ENCODE results near the gene OR2T11.
"Not testable (repeated sequence)": the region's sequence is repeated elsewhere in the genome, so short reads cannot be mapped to it uniquely, and the experiment has no call there.

Gene OR2T11

GRCh38 chr1:248634991-248635390 lies at the start of gene OR2T11:
OR2T11 (minus strand) TSS chr1:248635091; CDS start chr1:248627128, 7,963 bp downstream.
- not testable (repeated sequence) for DNase-seq

GRCh38 chr1:248681651-248682050 lies 46.8 kb upstream of the OR2T11 start:
- no peak for DNase-seq

- DNase-seq, result no peak
Measured at GRCh38 chr1:248670003-248670402, 35.1 kb upstream of the OR2T11 start.

GRCh38 chr1:248663453-248664328 lies 28.8 kb upstream of the OR2T11 start:
- not testable (repeated sequence) for DNase-seq

GRCh38 chr1:248656797-248657196 lies 21.9 kb upstream of the OR2T11 start:
- DNase-seq, result not testable (repeated sequence)

GRCh38 chr1:248655354-248655753 lies 20.5 kb upstream of the OR2T11 start, which contains the start of gene OR2T27:
OR2T27 (minus strand) TSS chr1:248655528; CDS start chr1:248650884, 4,644 bp downstream.
- DNase-seq, result not testable (repeated sequence)

GRCh38 chr1:248648770-248649536 lies 14.1 kb upstream of the OR2T11 start:
- DNase-seq, result not testable (repeated sequence)

DNA sequence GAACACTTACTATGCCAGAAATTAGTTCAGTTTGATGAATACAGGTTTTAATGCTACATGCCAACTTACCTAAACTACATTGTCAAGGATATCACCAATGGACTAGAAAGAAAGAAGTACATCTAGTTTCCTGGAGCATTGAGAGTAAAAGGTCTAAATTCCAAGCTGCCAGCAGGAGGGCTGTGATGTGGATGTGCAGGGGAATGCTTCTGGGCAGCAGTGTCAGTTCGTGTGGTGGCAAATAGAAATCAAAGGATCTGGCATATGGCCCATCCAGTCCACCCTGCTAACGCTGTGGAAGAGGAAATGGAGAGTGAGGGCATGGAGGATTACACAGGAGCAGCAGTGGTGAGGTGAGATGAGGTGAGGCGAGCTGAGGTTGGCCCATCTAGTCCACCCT lies 10.3 kb upstream of the OR2T11 start, which contains the start of gene OR2T35:
TSS of gene OR2T35 (minus strand) at position 101 of the 400 bp plus-strand sequence. CDS start 6,020 bp downstream, outside the sequence.
- not testable (repeated sequence) for DNase-seq

DNA sequence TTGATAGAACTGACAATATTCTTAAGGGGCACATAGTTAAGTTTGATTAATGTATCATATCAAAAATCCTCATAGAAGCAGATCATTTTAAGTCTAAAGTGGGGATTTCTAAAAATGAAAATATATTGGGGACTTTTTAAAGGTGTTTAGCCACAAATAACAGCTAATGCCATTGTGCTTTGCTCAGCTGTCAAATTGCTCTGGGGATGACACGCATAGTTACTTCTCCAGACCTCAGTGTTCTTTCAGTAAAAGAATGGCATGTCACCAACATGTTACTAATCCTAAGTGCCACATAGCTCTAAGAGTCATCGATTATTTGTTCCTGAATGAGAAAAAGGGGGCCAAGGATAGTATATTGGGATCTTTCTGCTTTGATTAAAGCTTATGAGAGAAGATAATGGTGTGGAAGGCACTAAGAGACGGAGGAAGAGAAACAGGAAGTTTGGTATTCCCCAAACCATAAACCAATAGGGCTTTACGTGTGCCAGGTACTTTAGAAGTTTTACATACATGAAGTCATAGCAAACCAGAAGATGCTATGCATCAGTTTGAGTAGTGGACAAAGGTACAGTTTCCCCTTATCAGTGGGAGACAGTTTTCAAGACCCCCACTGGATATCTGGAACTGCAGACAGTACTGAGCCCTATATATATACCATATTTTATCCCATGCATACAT lies 8.2 kb upstream of the OR2T11 start:
- not testable (repeated sequence) for DNase-seq

DNA sequence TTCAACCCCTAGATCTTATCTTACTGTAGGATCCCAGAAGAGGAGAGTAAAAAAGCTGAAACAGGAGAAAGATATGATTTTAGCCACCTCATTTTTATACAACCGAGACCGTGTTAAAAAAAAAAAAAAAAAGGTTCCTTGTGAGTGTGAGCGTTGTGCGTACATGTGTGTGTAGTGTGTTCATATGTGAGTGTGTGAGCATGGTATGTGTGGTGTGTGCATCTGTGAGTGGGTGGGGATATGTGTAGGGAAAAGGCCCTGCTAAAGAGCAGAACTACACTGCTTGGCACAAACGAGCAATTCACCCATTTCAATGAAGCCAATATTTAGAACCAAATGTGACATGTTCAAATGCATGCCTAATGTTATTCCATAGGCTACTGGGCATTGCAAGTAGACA lies 6.7 kb upstream of the OR2T11 start:
- DNase-seq, result not testable (repeated sequence)

- not testable (repeated sequence) for DNase-seq
Measured at GRCh38 chr1:248640906-248641305, 6.0 kb upstream of the OR2T11 start.

- not testable (repeated sequence) for DNase-seq
Measured at GRCh38 chr1:248639652-248640051, 4.8 kb upstream of the OR2T11 start.

DNA sequence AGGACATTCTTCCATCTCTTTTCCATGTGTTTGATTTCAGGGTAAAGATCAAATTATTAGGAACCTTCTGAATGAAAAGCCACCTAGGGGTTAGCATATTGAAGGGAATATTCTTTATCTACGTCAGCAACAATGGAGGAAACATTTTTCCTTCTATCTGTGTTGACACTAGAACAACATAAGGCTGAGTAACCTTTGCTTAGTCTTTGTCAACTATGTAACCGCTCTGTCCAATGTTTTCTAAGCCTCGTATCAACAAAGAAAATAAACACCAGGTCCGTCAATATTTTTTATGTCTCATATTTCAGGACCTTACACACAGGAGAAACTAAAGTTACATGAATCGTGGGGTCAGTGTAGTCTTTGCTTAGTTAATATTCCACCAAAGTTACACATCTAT lies 1.7 kb upstream of the OR2T11 start:
- not testable (repeated sequence) for DNase-seq

- DNase-seq, result no peak
Measured at GRCh38 chr1:248631354-248632008, 3.4 kb downstream of the OR2T11 start.

- no peak for DNase-seq
Measured at GRCh38 chr1:248630551-248630950, 4.3 kb downstream of the OR2T11 start.

DNA sequence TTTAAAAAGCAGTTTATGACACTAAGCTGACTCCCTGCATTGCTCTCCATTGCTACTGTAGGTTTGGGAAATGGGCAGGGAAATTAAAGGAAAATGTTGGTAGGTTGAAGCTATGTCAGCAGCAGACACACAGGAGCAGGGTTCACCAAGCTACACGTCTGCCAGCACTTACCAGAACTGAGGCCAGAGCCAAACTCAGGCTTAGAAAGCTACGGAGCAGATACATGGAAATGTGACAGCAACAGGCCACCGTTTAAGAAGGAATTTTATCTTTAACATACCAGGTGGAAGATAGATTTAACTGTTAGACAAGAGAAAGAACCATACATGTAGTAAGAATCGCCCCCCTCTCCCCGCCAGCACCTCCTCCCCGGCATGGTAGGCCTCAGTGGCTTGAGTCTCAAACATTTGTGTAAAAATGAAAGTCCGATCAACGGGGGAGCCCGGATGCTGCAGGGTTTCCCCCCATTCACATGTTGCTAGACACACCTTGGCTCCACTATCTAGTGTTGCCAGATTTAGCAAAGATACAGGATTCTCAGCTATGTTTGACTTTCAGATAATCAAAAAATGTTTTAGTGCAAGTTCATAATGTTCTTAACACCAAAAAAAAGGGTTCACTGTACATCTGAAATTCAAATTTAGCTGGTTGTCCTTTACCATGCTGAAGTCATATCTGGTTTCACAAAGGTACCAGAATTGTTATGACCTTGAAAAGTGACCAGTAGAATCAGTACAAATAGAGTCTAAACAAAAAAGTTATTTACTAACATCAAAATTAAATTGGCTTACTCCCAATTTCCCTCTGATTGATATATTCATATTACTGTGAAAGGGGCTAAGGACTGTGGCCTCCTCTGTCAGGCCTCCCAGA lies 6.7 kb downstream of the OR2T11 start:
- no peak for DNase-seq

DNA sequence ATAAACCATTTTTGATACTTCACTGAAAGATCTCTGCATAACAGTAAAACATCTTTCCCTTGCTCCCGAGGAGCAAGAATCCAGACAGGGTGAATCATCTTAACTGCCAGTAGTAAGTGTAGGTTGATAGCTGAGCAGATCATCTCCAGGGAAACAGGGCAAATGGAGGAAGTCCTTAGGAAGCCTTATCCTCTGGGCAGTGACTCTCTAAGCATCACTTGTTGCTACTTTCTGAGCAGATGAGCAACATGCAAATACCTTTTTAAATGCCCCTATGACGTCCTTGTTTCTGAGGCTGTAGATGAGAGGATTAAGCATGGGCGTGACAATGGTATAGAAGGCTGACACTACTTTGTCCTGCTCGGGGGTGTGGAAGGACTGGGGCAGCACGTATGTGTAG lies 8.9 kb downstream of the OR2T11 start:
- DNase-seq, result no peak

GRCh38 chr1:248625166-248625565 lies 9.7 kb downstream of the OR2T11 start:
- DNase-seq, result no peak

DNA sequence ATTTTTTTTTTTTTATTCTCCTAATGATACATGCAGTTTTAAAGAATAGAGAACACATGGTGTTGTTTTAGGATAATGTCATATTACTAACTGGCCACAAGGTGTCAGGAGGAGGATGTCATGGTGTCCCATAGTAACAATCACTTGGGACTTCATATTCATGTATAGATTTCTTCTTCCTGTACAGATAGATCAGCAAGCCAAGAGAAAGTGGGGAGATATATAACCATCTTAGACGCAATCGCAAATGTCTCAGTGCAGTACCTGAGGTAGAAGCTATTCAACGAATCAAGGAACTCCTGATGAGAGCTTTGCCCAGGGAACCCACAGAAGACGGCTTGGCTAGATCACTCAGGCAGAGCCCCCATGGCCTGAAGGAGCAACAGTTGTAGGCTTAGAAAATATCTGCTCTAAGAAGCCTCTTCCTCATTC lies 12.3 kb downstream of the OR2T11 start:
- DNase-seq, result peak; percentile 35

- DNase-seq, result no peak
Measured at GRCh38 chr1:248621770-248622169, 13.1 kb downstream of the OR2T11 start.

DNA sequence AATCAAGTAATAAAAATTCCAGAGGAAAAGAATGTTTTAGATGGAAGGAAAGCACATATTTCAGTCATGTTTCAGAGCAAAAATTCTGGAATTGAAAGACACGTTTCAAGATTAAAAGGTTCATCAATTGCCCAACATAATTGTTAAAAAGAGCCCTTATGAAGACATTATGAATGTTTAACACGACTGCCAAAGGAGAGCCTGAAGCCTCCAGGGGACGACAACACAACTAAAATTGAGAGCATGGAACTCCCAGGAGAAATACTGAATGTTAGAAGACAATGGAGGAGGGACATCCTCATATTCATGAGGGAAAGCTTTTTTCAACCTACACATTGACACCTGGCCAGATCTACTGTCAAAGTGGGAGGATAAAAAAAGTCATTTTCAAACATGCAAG lies 16.0 kb downstream of the OR2T11 start:
- DNase-seq, result peak; percentile 66

Data from NCI-H1436 (cell line).